ENCODE data around the gene KLHDC9.

Gene KLHDC9

GRCh38 chr1:161052899-161053298 lies 45.3 kb upstream of the KLHDC9 start:
- Histone ChIP-seq H3K4me1 (ENCODE audit: control insufficient read depth, insufficient read depth, low read depth, low read length) (no peaks in the 10 kb centered on the region), H3K14ac (ENCODE audit: low read length in 2 of 2) (no peak overlapping the region), H3K27me3 (ENCODE audit: control insufficient read depth in 1 of 2, insufficient read depth in 1 of 2, low read length in 2 of 2) (no peaks in the 10 kb centered on the region), H2BK5ac (ENCODE audit: low read depth, low read length, poor library complexity, severe bottlenecking) (no peak overlapping the region), H3K79me1 (replicated peaks; ENCODE audit: low read length, poor library complexity, severe bottlenecking) (no peaks in the 10 kb centered on the region), H3K18ac (ENCODE audit: low read depth in 1 of 2, low read length in 2 of 2) (no peak overlapping the region), H2AK5ac (ENCODE audit: low read length, severe bottlenecking) (no peak overlapping the region), H2BK120ac (ENCODE audit: low read depth, low read length) (no peak overlapping the region), H3K9me3 (ENCODE audit: control insufficient read depth, low read length) (peaks cover 15% of the 10 kb centered on the region), H3K23ac (ENCODE audit: low read length in 2 of 2) (no peak overlapping the region), H2BK12ac (ENCODE audit: low read length in 2 of 2) (no peak overlapping the region), H3K27ac (ENCODE audit: low read length, poor library complexity, severe bottlenecking) (no peak overlapping the region), H2BK15ac (ENCODE audit: low read depth, poor library complexity, severe bottlenecking) (no peak overlapping the region), H2AFZ (ENCODE audit: low read depth, low read length) (no peak overlapping the region), H3K4ac (ENCODE audit: low read depth in 1 of 2, low read length in 2 of 2) (no peak overlapping the region), H3K4me2 (ENCODE audit: low read length, poor library complexity, severe bottlenecking) (no peak overlapping the region), H3K4me3 (ENCODE audit: insufficient read depth in 1 of 2, low read depth in 1 of 2, low read length in 2 of 2) (no peak overlapping the region), H4K8ac (ENCODE audit: low read length) (no peak overlapping the region), H3K36me3 (ENCODE audit: control insufficient read depth in 1 of 2, insufficient read depth in 2 of 2, low read depth in 1 of 2, low read length in 2 of 2) (no peaks in the 10 kb centered on the region), H4K91ac (ENCODE audit: low read length) (no peak overlapping the region), H3K9ac (ENCODE audit: low read length) (no peak overlapping the region)
- DNase-seq, result no peak
- WGBS, result 62% methylated on average over 2 of the region's 3 CpGs

- H3K14ac ChIP-seq (ENCODE audit: low read length in 2 of 2), result no peak overlapping the region
- H3K79me1 ChIP-seq (replicated peaks; ENCODE audit: low read length, poor library complexity, severe bottlenecking), result no peaks in the 10 kb centered on the region
- 90% methylated on average over 4 of the region's 4 CpGs for WGBS
Observed at GRCh38 chr1:161054232-161054631, 43.9 kb upstream of the KLHDC9 start.

GRCh38 chr1:161054805-161055204 lies 43.4 kb upstream of the KLHDC9 start:
- WGBS, result 92% methylated on average over 6 of the region's 7 CpGs
- no peak overlapping the region for H4K8ac ChIP-seq (ENCODE audit: low read length)
- H3K79me1 ChIP-seq (replicated peaks; ENCODE audit: low read length, poor library complexity, severe bottlenecking), result no peaks in the 10 kb centered on the region

More at GRCh38 chr1:161054232-161054631, 43.9 kb upstream of the KLHDC9 start:
- Histone ChIP-seq H3K18ac (ENCODE audit: low read depth in 1 of 2, low read length in 2 of 2) (no peak overlapping the region), H2AFZ (ENCODE audit: low read depth, low read length) (no peak overlapping the region), H2BK5ac (ENCODE audit: low read depth, low read length, poor library complexity, severe bottlenecking) (no peak overlapping the region), H3K4me2 (ENCODE audit: low read length, poor library complexity, severe bottlenecking) (no peak overlapping the region), H3K4me1 (ENCODE audit: control insufficient read depth, insufficient read depth, low read depth, low read length) (no peaks in the 10 kb centered on the region), H2BK120ac (ENCODE audit: low read depth, low read length) (no peak overlapping the region), H4K8ac (ENCODE audit: low read length) (no peak overlapping the region), H3K9ac (ENCODE audit: low read length) (no peak overlapping the region), H2AK5ac (ENCODE audit: low read length, severe bottlenecking) (no peak overlapping the region), H3K27me3 (ENCODE audit: control insufficient read depth in 1 of 2, insufficient read depth in 1 of 2, low read length in 2 of 2) (peaks cover 0 to under 1% of the 10 kb centered on the region in 2 experiments), H3K4ac (ENCODE audit: low read depth in 1 of 2, low read length in 2 of 2) (no peak overlapping the region), H3K4me3 (ENCODE audit: insufficient read depth in 1 of 2, low read depth in 1 of 2, low read length in 2 of 2) (no peak overlapping the region), H3K23ac (ENCODE audit: low read length in 2 of 2) (no peak overlapping the region), H2BK12ac (ENCODE audit: low read length in 2 of 2) (no peak overlapping the region), H4K91ac (ENCODE audit: low read length) (no peak overlapping the region), H3K36me3 (ENCODE audit: control insufficient read depth in 1 of 2, insufficient read depth in 2 of 2, low read depth in 1 of 2, low read length in 2 of 2) (no peaks in the 10 kb centered on the region), H2BK15ac (ENCODE audit: low read depth, poor library complexity, severe bottlenecking) (no peak overlapping the region), H3K9me3 (ENCODE audit: control insufficient read depth, low read length) (peaks cover 8% of the 10 kb centered on the region), H3K27ac (ENCODE audit: low read length, poor library complexity, severe bottlenecking) (no peak overlapping the region)
- DNase-seq, result no peak

GRCh38 chr1:161059293-161059692 lies 38.9 kb upstream of the KLHDC9 start:
- Histone ChIP-seq H3K4me1 (ENCODE audit: control insufficient read depth, insufficient read depth, low read depth, low read length) (no peaks in the 10 kb centered on the region), H2BK15ac (ENCODE audit: low read depth, poor library complexity, severe bottlenecking) (no peak overlapping the region), H3K27me3 (ENCODE audit: control insufficient read depth in 1 of 2, insufficient read depth in 1 of 2, low read length in 2 of 2) (peaks cover 10 to 14% of the 10 kb centered on the region in 2 experiments), H3K27ac (ENCODE audit: low read length, poor library complexity, severe bottlenecking) (no peak overlapping the region), H3K18ac (ENCODE audit: low read depth in 1 of 2, low read length in 2 of 2) (no peak overlapping the region), H3K36me3 (ENCODE audit: control insufficient read depth in 1 of 2, insufficient read depth in 2 of 2, low read depth in 1 of 2, low read length in 2 of 2) (no peaks in the 10 kb centered on the region), H3K14ac (ENCODE audit: low read length in 2 of 2) (no peak overlapping the region), H4K8ac (ENCODE audit: low read length) (no peak overlapping the region), H3K4me2 (ENCODE audit: low read length, poor library complexity, severe bottlenecking) (no peak overlapping the region), H2BK5ac (ENCODE audit: low read depth, low read length, poor library complexity, severe bottlenecking) (no peak overlapping the region), H3K79me1 (replicated peaks; ENCODE audit: low read length, poor library complexity, severe bottlenecking) (no peaks in the 10 kb centered on the region), H2AFZ (ENCODE audit: low read depth, low read length) (no peak overlapping the region), H2BK120ac (ENCODE audit: low read depth, low read length) (no peak overlapping the region), H4K91ac (ENCODE audit: low read length) (no peak overlapping the region), H3K9ac (ENCODE audit: low read length) (no peak overlapping the region), H2AK5ac (ENCODE audit: low read length, severe bottlenecking) (no peak overlapping the region), H3K4me3 (ENCODE audit: insufficient read depth in 1 of 2, low read depth in 1 of 2, low read length in 2 of 2) (no peak overlapping the region), H3K23ac (ENCODE audit: low read length in 2 of 2) (no peak overlapping the region), H3K9me3 (ENCODE audit: control insufficient read depth, low read length) (no peaks in the 10 kb centered on the region), H3K4ac (ENCODE audit: low read depth in 1 of 2, low read length in 2 of 2) (no peak overlapping the region), H2BK12ac (ENCODE audit: low read length in 2 of 2) (no peak overlapping the region)
- no peak for DNase-seq
- 90% methylated on average over 2 of the region's 6 CpGs for WGBS

More at GRCh38 chr1:161054805-161055204, 43.4 kb upstream of the KLHDC9 start:
- Histone ChIP-seq H3K4me1 (ENCODE audit: control insufficient read depth, insufficient read depth, low read depth, low read length) (no peaks in the 10 kb centered on the region), H3K9me3 (ENCODE audit: control insufficient read depth, low read length) (peaks cover 3% of the 10 kb centered on the region), H2BK12ac (ENCODE audit: low read length in 2 of 2) (no peak overlapping the region), H3K14ac (ENCODE audit: low read length in 2 of 2) (no peak overlapping the region), H4K91ac (ENCODE audit: low read length) (no peak overlapping the region), H3K18ac (ENCODE audit: low read depth in 1 of 2, low read length in 2 of 2) (no peak overlapping the region), H2AFZ (ENCODE audit: low read depth, low read length) (no peak overlapping the region), H3K4ac (ENCODE audit: low read depth in 1 of 2, low read length in 2 of 2) (no peak overlapping the region), H2BK120ac (ENCODE audit: low read depth, low read length) (no peak overlapping the region), H2BK5ac (ENCODE audit: low read depth, low read length, poor library complexity, severe bottlenecking) (no peak overlapping the region), H3K36me3 (ENCODE audit: control insufficient read depth in 1 of 2, insufficient read depth in 2 of 2, low read depth in 1 of 2, low read length in 2 of 2) (no peaks in the 10 kb centered on the region), H2AK5ac (ENCODE audit: low read length, severe bottlenecking) (no peak overlapping the region), H3K4me2 (ENCODE audit: low read length, poor library complexity, severe bottlenecking) (no peak overlapping the region), H3K23ac (ENCODE audit: low read length in 2 of 2) (no peak overlapping the region), H2BK15ac (ENCODE audit: low read depth, poor library complexity, severe bottlenecking) (no peak overlapping the region), H3K27me3 (ENCODE audit: control insufficient read depth in 1 of 2, insufficient read depth in 1 of 2, low read length in 2 of 2) (peaks cover 3 to 7% of the 10 kb centered on the region in 2 experiments), H3K4me3 (ENCODE audit: insufficient read depth in 1 of 2, low read depth in 1 of 2, low read length in 2 of 2) (no peak overlapping the region), H3K27ac (ENCODE audit: low read length, poor library complexity, severe bottlenecking) (no peak overlapping the region), H3K9ac (ENCODE audit: low read length) (no peak overlapping the region)
- no peak for DNase-seq
